Smooth muscle cell (in vitro differentiated cells): ENCODE measurements around the gene FCRLA. TPM values are rescaled to one million over a fixed set of nuclear protein-coding genes. Genes with fewer than 3 reads are reported as not detected.

Source experiments
- DNase-seq: peaks from one replicate; lab custom pipeline; 2025; ENCODE audit not compliant: unreplicated experiment; lab: John Stamatoyannopoulos, UW
- H2AFZ ChIP-seq: fragments of 200-600 bp; sonication (generic); 2 replicates; pipeline ENCODE4 v1.6.0; 2016; ENCODE audit warnings: antibody characterized with exemption, low read depth, mild to moderate bottlenecking
- H3F3A ChIP-seq: fragments of 200-600 bp; sonication (generic); 2 replicates; pipeline ENCODE4 v1.6.0; 2017; ENCODE audit warnings: antibody characterized with exemption, low read depth
- H3K27ac ChIP-seq: fragments of 200-600 bp; sonication (generic); 2 replicates; pipeline ENCODE4 v1.5.1; 2016; ENCODE audit warnings: low read depth, mild to moderate bottlenecking
- H3K27me3 ChIP-seq: fragments of 200-600 bp; sonication (generic); 2 replicates; pipeline ENCODE4 v1.6.1; 2016; ENCODE audit warnings: low read depth, mild to moderate bottlenecking
- H3K36me3 ChIP-seq: fragments of 200-600 bp; sonication (generic); 2 replicates; pipeline ENCODE4 v1.5.1; 2016; ENCODE audit warnings: low read depth
- H3K4me1 ChIP-seq: fragments of 200-600 bp; sonication (generic); 2 replicates; pipeline ENCODE4 v1.5.1; 2016; ENCODE audit warnings: low read depth
- H3K4me2 ChIP-seq: fragments of 200-600 bp; sonication (generic); 2 replicates; pipeline ENCODE4 v1.6.0; 2016; ENCODE audit warnings: mild to moderate bottlenecking
- H3K4me3 ChIP-seq: fragments of 200-600 bp; sonication (generic); 2 replicates; pipeline ENCODE4 v1.5.1; 2016; ENCODE audit warnings: mild to moderate bottlenecking
- H3K79me2 ChIP-seq: fragments of 200-600 bp; sonication (generic); 2 replicates; pipeline ENCODE4 v1.6.0; 2016; ENCODE audit warnings: low read depth, mild to moderate bottlenecking
- H3K9ac ChIP-seq: fragments of 200-600 bp; sonication (generic); 2 replicates; pipeline ENCODE4 v1.6.0; 2016; ENCODE audit warnings: low read depth
- H3K9me3 ChIP-seq: fragments of 200-600 bp; sonication (generic); replicated peaks from 2 replicates; pipeline ENCODE4 v1.5.1; 2016; ENCODE audit warnings: low read depth
- H4K20me1 ChIP-seq: fragments of 200-600 bp; sonication (generic); 2 replicates; pipeline ENCODE4 v1.6.0; 2016; ENCODE audit warnings: low read depth
- CTCF ChIP-seq: fragments of 200-600 bp; sonication (generic); IDR thresholded peaks from 2 replicates; pipeline ENCODE4 v1.5.1; 2017; ENCODE audit warnings: borderline replicate concordance, mild to moderate bottlenecking, antibody characterized with exemption; ENCODE audit not compliant: insufficient read depth, poor library complexity, severe bottlenecking
- WGBS: methylation state at CpG from one replicate; pipeline ENCODE4 v1.1.7; 2016; ENCODE audit warnings: low lambda C conversion rate; 5-methylcytosine and 5-hydroxymethylcytosine counted together
- polyA plus RNA-seq: library from polyadenylated mRNA; unstranded; fragments of >200 nt; fragmentation: Nextera tagmentation; extraction: Ambion mirVana; gene quantifications from 2 replicates; pipeline ENCODE4 v1.2.1, GENCODE V29; 2016
- total RNA-seq: library from RNA; depleted of rRNA; stranded (reverse); fragments of >200 nt; gene quantifications from 2 replicates; pipeline ENCODE4 v1.2.3, GENCODE V29; 2014

FCRLA gene
- total and polyA plus RNA-seq, 2 experiments from 2014 or later = not detected

GRCh38 chr1:161736335-161736969, 29.4 kb downstream of the FCRLA start:
- no peak for TF ChIP-seq CTCF
- Histone ChIP-seq H3K79me2 (no peaks in the 10 kb centered on the region), H3F3A (peaks cover 15% of the 10 kb centered on the region), H3K27me3 (no peaks in the 10 kb centered on the region), H3K36me3 (no peaks in the 10 kb centered on the region), H3K9me3 (no peaks in the 10 kb centered on the region), H2AFZ (no peak overlapping the region), H3K4me3 (no peak overlapping the region), H4K20me1 (no peaks in the 10 kb centered on the region), H3K4me2 (no peak overlapping the region), H3K4me1 (peaks cover 3% of the 10 kb centered on the region), H3K9ac (no peak overlapping the region), H3K27ac (no peak overlapping the region)
- no peak for DNase-seq
- WGBS = 46% methylated on average over 4 of the region's 4 CpGs

- DNase-seq = no peak
- H3K4me2 ChIP-seq = no peak overlapping the region
- no peak overlapping the region for H3K9ac ChIP-seq
- no peak overlapping the region for H3K4me3 ChIP-seq
- 53% methylated on average over 2 of the region's 2 CpGs for WGBS
- no peaks in the 10 kb centered on the region for H3K79me2 ChIP-seq
- no peak for TF ChIP-seq CTCF
- H3K36me3 ChIP-seq = no peaks in the 10 kb centered on the region
- no peak overlapping the region for H2AFZ ChIP-seq
- H3K27me3 ChIP-seq = no peaks in the 10 kb centered on the region
- H3F3A ChIP-seq = peaks cover 3% of the 10 kb centered on the region
- no peaks in the 10 kb centered on the region for H3K9me3 ChIP-seq
- no peak overlapping the region for H3K27ac ChIP-seq
- peaks cover 3% of the 10 kb centered on the region for H3K4me1 ChIP-seq
- H4K20me1 ChIP-seq = no peaks in the 10 kb centered on the region
These were observed 30.6 kb downstream of the FCRLA start for GRCh38 chr1:161737625-161738024.

- Histone ChIP-seq H3K9me3 (no peaks in the 10 kb centered on the region), H4K20me1 (no peaks in the 10 kb centered on the region), H3K27me3 (no peaks in the 10 kb centered on the region), H3K4me3 (no peak overlapping the region), H3K4me1 (no peaks in the 10 kb centered on the region), H3K9ac (no peak overlapping the region), H3F3A (no peaks in the 10 kb centered on the region), H3K27ac (no peak overlapping the region), H3K4me2 (no peak overlapping the region), H3K36me3 (no peaks in the 10 kb centered on the region), H2AFZ (no peak overlapping the region), H3K79me2 (no peaks in the 10 kb centered on the region)
- peak; percentile 55 for TF ChIP-seq CTCF
- DNase-seq = no peak
- 94% methylated on average over 4 of the region's 4 CpGs for WGBS
These were observed 31.7 kb downstream of the FCRLA start for GRCh38 chr1:161738627-161739287.
